Measurements from ENCODE around the gene UBTD2. TPM values are rescaled to one million over a fixed set of nuclear protein-coding genes. Genes with fewer than 3 reads are reported as not detected.

UBTD2 gene
- total RNA-seq, 4 donors from 2014 or later: 6.1 to 108 (median 32.2) TPM

DNA sequence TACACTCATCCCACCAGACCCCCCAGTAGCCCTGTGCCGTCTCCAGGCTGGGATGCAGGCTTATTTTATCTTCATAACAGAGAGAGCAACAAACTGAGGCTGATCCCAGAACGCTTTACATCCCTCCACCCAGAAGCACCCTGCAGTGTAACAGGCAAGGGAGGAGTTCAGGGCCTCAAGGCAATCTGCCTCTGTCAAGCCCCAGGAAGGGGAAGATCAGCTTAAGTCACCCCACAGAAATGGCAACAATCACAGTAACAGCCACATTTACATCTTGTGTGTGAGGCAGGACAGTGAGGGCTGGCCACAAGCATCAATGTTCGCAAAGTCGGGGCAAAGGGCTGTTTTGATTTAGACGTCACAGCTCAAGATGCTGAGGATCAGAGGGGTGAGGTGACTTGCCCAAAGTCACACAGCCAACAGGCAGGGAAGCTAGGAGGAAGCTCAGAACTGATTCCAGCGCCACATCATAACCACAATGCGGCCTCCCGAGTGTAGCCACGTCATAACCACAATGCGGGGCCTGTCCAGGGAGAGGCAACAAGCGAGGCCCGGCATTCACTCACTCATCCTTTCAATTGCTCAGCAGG, 109.9 kb downstream of the UBTD2 start:
- Histone ChIP-seq H3K27ac (no peak overlapping the region), H3K4me3 (no peak overlapping the region), H3K9me3 (no peaks in the 10 kb centered on the region), H3K36me3 (no peaks in the 10 kb centered on the region), H3K4me1 (no peaks in the 10 kb centered on the region), H3K27me3 (no peaks in the 10 kb centered on the region)
- TF ChIP-seq POLR2A (IDR thresholded peaks at IDR 0.05): no peak
- TF ChIP-seq, protein P1, sequence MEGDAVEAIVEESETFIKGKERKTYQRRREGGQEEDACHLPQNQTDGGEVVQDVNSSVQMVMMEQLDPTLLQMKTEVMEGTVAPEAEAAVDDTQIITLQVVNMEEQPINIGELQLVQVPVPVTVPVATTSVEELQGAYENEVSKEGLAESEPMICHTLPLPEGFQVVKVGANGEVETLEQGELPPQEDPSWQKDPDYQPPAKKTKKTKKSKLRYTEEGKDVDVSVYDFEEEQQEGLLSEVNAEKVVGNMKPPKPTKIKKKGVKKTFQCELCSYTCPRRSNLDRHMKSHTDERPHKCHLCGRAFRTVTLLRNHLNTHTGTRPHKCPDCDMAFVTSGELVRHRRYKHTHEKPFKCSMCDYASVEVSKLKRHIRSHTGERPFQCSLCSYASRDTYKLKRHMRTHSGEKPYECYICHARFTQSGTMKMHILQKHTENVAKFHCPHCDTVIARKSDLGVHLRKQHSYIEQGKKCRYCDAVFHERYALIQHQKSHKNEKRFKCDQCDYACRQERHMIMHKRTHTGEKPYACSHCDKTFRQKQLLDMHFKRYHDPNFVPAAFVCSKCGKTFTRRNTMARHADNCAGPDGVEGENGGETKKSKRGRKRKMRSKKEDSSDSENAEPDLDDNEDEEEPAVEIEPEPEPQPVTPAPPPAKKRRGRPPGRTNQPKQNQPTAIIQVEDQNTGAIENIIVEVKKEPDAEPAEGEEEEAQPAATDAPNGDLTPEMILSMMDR (IDR thresholded peaks at IDR 0.05): no peak
- no peak for DNase-seq
- intact Hi-C loops (cut with DNase I; ENCODE audit: low total_unique reads): no loop called here

DNA sequence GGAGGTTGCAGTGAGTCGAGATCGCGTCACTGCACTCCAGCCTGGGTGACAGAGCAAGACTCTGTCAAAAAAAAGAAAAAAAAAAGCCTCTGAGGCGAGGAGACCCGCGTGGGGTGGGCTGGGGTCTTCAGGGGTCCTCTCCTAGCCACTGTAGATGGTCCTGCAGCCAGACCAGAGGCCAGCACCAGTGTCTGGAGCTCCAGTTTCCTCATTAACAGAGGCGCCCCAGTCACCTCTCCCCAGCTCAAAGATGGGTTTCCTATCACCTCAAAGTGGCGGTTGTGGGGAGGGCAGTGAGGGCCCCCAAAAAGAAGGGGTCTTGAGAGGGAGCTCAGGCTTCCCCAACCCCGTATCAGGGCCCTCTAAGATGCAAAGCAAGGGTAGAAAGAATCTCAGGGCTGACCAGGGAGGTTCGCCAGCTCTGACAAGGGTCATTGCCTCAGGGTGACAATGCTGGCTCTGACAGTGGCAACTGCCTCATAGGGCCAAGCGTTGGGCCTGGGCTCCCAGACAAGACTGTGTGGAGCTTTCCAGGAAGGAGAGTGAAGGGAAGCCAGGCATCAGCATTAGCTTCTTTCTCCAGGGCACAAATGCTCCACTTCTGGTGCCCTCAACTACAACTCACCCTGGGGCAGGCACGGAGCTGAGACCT, 110.5 kb downstream of the UBTD2 start:
- intact Hi-C loops (cut with DNase I; ENCODE audit: low total_unique reads): no loop called here
- H3K9me3 ChIP-seq: no peaks in the 10 kb centered on the region
- no peak for DNase-seq
- no peaks in the 10 kb centered on the region for H3K4me1 ChIP-seq
- no peaks in the 10 kb centered on the region for H3K36me3 ChIP-seq
- H3K4me3 ChIP-seq: no peak overlapping the region
- TF ChIP-seq, protein P1 (IDR thresholded peaks at IDR 0.05): no peak
- no peak for TF ChIP-seq POLR2A (IDR thresholded peaks at IDR 0.05)
- no peaks in the 10 kb centered on the region for H3K27me3 ChIP-seq
- H3K27ac ChIP-seq: no peak overlapping the region

DNA sequence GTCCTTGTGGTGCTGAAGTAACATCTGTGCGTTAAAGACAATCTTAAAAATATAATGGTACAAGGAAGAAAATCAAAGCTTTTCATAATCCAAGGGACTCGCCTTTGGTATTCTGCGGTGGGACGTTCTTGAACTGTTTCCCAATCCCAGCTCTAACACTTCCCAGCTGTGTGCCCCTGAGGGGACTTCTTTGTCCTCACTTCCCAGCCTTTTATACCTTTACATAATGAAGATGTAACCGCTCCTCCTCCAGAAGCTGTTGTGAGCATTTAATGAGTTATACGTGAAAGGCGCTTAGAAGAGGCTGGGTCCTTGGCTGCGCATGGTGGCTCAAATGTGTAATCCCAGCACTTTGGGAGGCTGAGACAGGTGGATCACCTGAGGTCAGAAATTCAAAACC, 112.4 kb downstream of the UBTD2 start:
- no peak overlapping the region for H3K27ac ChIP-seq
- no peak for DNase-seq
- intact Hi-C loops (cut with DNase I; ENCODE audit: low total_unique reads): no loop called here
- no peaks in the 10 kb centered on the region for H3K36me3 ChIP-seq
- no peak overlapping the region for H3K4me3 ChIP-seq
- H3K4me1 ChIP-seq: no peaks in the 10 kb centered on the region
- TF ChIP-seq, protein P1 (IDR thresholded peaks at IDR 0.05): no peak
- no peak for TF ChIP-seq POLR2A (IDR thresholded peaks at IDR 0.05)
- no peaks in the 10 kb centered on the region for H3K27me3 ChIP-seq
- no peaks in the 10 kb centered on the region for H3K9me3 ChIP-seq

DNA sequence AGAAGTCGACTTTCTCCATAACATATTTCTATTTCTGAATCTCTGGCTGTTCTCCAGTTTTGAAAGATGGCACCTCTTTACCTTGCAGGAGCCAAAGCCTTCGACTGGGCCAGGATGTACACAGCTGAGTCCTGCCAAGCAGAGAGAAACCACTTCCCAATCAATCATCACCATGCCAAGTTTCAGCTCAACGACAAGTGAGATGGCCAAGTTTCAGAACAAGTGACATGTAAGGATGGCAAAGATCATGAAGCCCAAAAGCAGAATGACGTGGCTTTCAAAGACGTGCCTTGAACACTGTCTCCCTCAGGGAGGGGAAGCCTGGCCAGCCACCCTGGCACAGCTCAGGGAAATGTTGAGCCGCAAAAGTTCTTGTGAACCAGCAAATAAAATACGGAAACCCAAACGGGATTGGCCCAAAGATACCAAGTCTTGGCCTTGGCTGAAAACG, 113.3 kb downstream of the UBTD2 start:
- no peak overlapping the region for H3K27ac ChIP-seq
- TF ChIP-seq POLR2A (IDR thresholded peaks at IDR 0.05): no peak
- TF ChIP-seq, protein P1 (IDR thresholded peaks at IDR 0.05): no peak
- intact Hi-C loops (cut with DNase I; ENCODE audit: low total_unique reads): no loop called here
- no peaks in the 10 kb centered on the region for H3K27me3 ChIP-seq
- DNase-seq: no peak
- H3K36me3 ChIP-seq: no peaks in the 10 kb centered on the region
- H3K9me3 ChIP-seq: no peaks in the 10 kb centered on the region
- H3K4me3 ChIP-seq: no peak overlapping the region
- H3K4me1 ChIP-seq: no peaks in the 10 kb centered on the region

DNA sequence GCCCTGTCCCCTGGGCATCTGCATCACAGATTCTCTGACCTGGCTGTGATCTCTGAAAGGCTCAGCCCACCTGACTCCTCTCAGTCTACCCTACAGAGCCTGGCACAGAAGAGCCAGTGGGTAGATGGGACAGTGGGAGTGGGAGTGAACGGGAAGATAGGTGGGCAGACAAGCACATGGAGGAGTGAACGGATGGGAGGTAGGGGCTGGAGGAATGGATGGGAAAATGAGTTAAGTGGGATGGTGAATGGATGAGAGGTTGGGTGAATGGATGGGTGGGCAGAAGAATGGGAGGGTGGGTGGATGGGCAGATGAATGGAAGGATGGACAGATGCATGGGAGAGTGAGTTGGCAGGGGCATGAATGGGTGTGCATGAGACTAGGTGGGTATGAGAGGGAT, 114.3 kb downstream of the UBTD2 start:
- no peaks in the 10 kb centered on the region for H3K9me3 ChIP-seq
- no peaks in the 10 kb centered on the region for H3K4me1 ChIP-seq
- intact Hi-C loops (cut with DNase I; ENCODE audit: low total_unique reads): no loop called here
- H3K27ac ChIP-seq: no peak overlapping the region
- TF ChIP-seq, protein P1 (IDR thresholded peaks at IDR 0.05): no peak
- no peak for TF ChIP-seq POLR2A (IDR thresholded peaks at IDR 0.05)
- DNase-seq: no peak
- H3K27me3 ChIP-seq: no peaks in the 10 kb centered on the region
- no peaks in the 10 kb centered on the region for H3K36me3 ChIP-seq
- no peak overlapping the region for H3K4me3 ChIP-seq
